Endodermal cell (in vitro differentiated cells): ENCODE results near the gene RBM4. TPM values are rescaled to one million over a fixed set of nuclear protein-coding genes. Genes with fewer than 3 reads are reported as not detected.

ENCODE experiments used
- DNase-seq: peaks from one replicate; pipeline ENCODE4 v3.0.0-alpha.2; 2017
- H3K27ac ChIP-seq: 2 replicates; pipeline ENCODE4 v1.5.1; 2013; ENCODE audit warnings: mild to moderate bottlenecking, low read depth, low read length, moderate library complexity
- H3K27me3 ChIP-seq: 2 replicates; pipeline ENCODE4 v1.6.1; 2013; ENCODE audit warnings: mild to moderate bottlenecking, low read length, moderate library complexity; ENCODE audit not compliant: insufficient read depth, control insufficient read depth, poor library complexity, severe bottlenecking
- H3K36me3 ChIP-seq: 2 replicates; pipeline ENCODE4 v1.7.0; 2013; ENCODE audit warnings: mild to moderate bottlenecking, low read length, moderate library complexity; ENCODE audit not compliant: control insufficient read depth, insufficient read depth
- H3K4me1 ChIP-seq: one replicate; pipeline ENCODE4 v1.7.0; 2013; ENCODE audit warnings: low read length; ENCODE audit not compliant: control insufficient read depth, insufficient read depth
- H3K4me3 ChIP-seq: 2 replicates; pipeline ENCODE4 v1.5.1; 2013; ENCODE audit warnings: mild to moderate bottlenecking, low read length, moderate library complexity
- H3K9ac ChIP-seq: 2 replicates; pipeline ENCODE4 v1.6.1; 2013; ENCODE audit warnings: mild to moderate bottlenecking, low read length, moderate library complexity; ENCODE audit not compliant: poor library complexity, severe bottlenecking; ENCODE audit errors: extremely low read depth
- H3K9me3 ChIP-seq: 2 replicates; pipeline ENCODE4 v1.6.1; 2013; ENCODE audit warnings: mild to moderate bottlenecking, low read length, moderate library complexity; ENCODE audit not compliant: control insufficient read depth
- H3K27ac Mint-ChIP-seq: 2 replicates; pipeline ENCODE4 v1.8.0; 2020; ENCODE audit warnings: mixed read lengths
- H3K27me3 Mint-ChIP-seq: 2 replicates; pipeline ENCODE4 v1.8.0; 2021; ENCODE audit warnings: mild to moderate bottlenecking, mixed read lengths; ENCODE audit not compliant: insufficient read depth
- H3K36me3 Mint-ChIP-seq: 2 replicates; pipeline ENCODE4 v1.8.0; 2020; ENCODE audit warnings: low read depth, mixed read lengths
- H3K4me1 Mint-ChIP-seq: 2 replicates; pipeline ENCODE4 v1.8.0; 2020; ENCODE audit warnings: mixed read lengths
- H3K4me3 Mint-ChIP-seq: 2 replicates; pipeline ENCODE4 v1.8.0; 2020; ENCODE audit warnings: mild to moderate bottlenecking, moderate library complexity, mixed read lengths
- H3K9me3 Mint-ChIP-seq: 2 replicates; pipeline ENCODE4 v1.8.0; 2020; ENCODE audit warnings: mild to moderate bottlenecking, mixed read lengths
- CTCF ChIP-seq: fragments of 200-600 bp; sonication (generic); conservative IDR thresholded peaks from 2 replicates; pipeline ENCODE4 v1.5.0; 2021; ENCODE audit warnings: antibody characterized with exemption, mild to moderate bottlenecking
- WGBS, 2 experiments: methylation state at CpG; one replicate each; pipeline versions ENCODE4 v1.1.5 to v1.1.7; 2013; ENCODE audit warnings: missing lambda C conversion rate in 2 of 2, mixed read lengths in 1 of 2; ENCODE audit not compliant: insufficient coverage in 1 of 2, insufficient read length in 1 of 2; 5-methylcytosine and 5-hydroxymethylcytosine counted together
- total RNA-seq, 2 donors: library from RNA; stranded (reverse); fragmentation: NEBNext Ultra II Directional in 1 of 2; extraction: Animal tissue kit (Norgen Biotek cat#: 25700) in 1 of 2; gene quantifications; 2 replicates in 1 of 2; 3 replicates in 1 of 2; pipeline ENCODE4 v1.2.1, GENCODE V29; 2021

Gene RBM4
- total RNA-seq, 2 donors from 2014 or later: 151 to 191 TPM

GRCh38 chr11:66680966-66681645 is 42.6 kb downstream of the RBM4 start:
- peaks cover 5% of the 10 kb centered on the region for H3K36me3 ChIP-seq
- no peak for TF ChIP-seq CTCF
- no peak for DNase-seq
- H3K27me3 ChIP-seq: no peaks in the 10 kb centered on the region
- WGBS, 2 experiments: 84 to 90% methylated on average over 6 to 7 of the region's 7 CpGs
- H3K9ac ChIP-seq: no peak overlapping the region
- Mint-ChIP-seq H3K27ac (no peak overlapping the region), H3K4me3 (no peak overlapping the region), H3K4me1 (peaks cover 15% of the 10 kb centered on the region), H3K27me3 (no peaks in the 10 kb centered on the region), H3K9me3 (no peaks in the 10 kb centered on the region), H3K36me3 (peaks cover 17% of the 10 kb centered on the region)
- H3K27ac ChIP-seq: no peak overlapping the region
- no peaks in the 10 kb centered on the region for H3K9me3 ChIP-seq
- H3K4me3 ChIP-seq: no peak overlapping the region
- H3K4me1 ChIP-seq: no peaks in the 10 kb centered on the region

- WGBS, 2 experiments: 92 to 96% methylated on average over 4 to 8 of the region's 8 CpGs
- no peak for TF ChIP-seq CTCF
- no peaks in the 10 kb centered on the region for H3K9me3 ChIP-seq
Observed at GRCh38 chr11:66683877-66684276, 45.4 kb downstream of the RBM4 start.

GRCh38 chr11:66684635-66685034 is 46.1 kb downstream of the RBM4 start:
- H3K36me3 Mint-ChIP-seq: peaks cover 11% of the 10 kb centered on the region
- H3K36me3 ChIP-seq: peaks cover 16% of the 10 kb centered on the region
- WGBS, 2 experiments: 92 to 93% methylated on average over 2 of the region's 2 CpGs
- no peaks in the 10 kb centered on the region for H3K27me3 ChIP-seq
- no peak for DNase-seq
- no peak overlapping the region for H3K9ac ChIP-seq
- no peaks in the 10 kb centered on the region for H3K27me3 Mint-ChIP-seq
- H3K9me3 Mint-ChIP-seq: no peaks in the 10 kb centered on the region
- TF ChIP-seq CTCF: no peak
- no peaks in the 10 kb centered on the region for H3K4me1 Mint-ChIP-seq
- no peak overlapping the region for H3K4me3 ChIP-seq
- H3K9me3 ChIP-seq: no peaks in the 10 kb centered on the region
- H3K4me1 ChIP-seq: no peaks in the 10 kb centered on the region
- H3K27ac Mint-ChIP-seq: peak overlapping the region; percentile 10
- H3K27ac ChIP-seq: no peak overlapping the region
- H3K4me3 Mint-ChIP-seq: no peak overlapping the region

More at GRCh38 chr11:66683877-66684276, 45.4 kb downstream of the RBM4 start:
- Mint-ChIP-seq H3K36me3 (peaks cover 11% of the 10 kb centered on the region), H3K4me3 (no peak overlapping the region), H3K27me3 (no peaks in the 10 kb centered on the region), H3K27ac (no peak overlapping the region), H3K9me3 (no peaks in the 10 kb centered on the region), H3K4me1 (no peaks in the 10 kb centered on the region)
- Histone ChIP-seq H3K27me3 (no peaks in the 10 kb centered on the region), H3K4me1 (no peaks in the 10 kb centered on the region), H3K36me3 (peaks cover 13% of the 10 kb centered on the region), H3K27ac (no peak overlapping the region), H3K9ac (no peak overlapping the region), H3K4me3 (no peak overlapping the region)
- no peak for DNase-seq
